Measurements from ENCODE around the gene KPNB1.

KPNB1 gene

DNA sequence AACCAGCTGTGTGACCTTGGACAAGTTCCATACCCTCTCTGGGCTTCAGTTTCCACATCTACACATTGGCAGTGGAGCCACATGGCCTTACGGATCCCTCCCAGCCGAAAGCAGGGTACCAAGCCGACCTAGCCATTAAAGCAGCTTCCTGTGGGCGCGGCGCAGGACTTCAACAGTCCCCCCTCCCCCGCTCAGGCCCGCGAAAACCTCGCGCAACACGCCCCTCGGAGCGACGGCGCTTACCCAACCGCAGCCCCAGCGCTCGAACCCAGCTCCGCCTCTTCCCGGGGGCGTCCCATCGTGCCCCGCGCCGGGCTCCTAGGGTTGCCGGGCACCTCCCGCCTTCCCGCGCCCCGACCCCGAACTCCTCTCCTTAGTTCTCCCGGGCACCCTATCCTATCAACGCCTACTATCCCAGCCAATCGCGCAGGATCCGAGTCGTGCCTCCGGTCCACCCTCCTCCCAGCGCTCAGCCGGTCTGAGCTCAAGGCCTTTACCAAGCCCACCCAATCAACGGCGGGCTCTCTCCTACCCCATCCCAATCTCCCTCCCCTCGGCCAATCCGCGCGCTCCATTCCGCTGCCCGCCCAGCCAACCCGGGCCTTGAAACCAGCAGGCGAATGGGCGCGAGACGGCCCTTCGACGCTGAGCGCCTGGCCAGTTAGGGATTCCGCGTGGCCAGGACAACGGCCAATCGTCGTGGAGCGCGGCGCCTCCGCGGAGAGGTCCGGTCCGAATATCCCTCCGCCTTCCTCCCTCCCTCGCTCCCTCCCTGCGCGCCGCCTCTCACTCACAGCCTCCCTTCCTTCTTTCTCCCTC lies at the start of gene KPNB1:
Gene KPNB1, plus strand, starts transcription at position 767 of the 819 bp plus-strand sequence. CDS start 326 bp downstream, outside the sequence.
- peak; percentile 87 for DNase-seq (ENCODE audit: low read depth)

DNA sequence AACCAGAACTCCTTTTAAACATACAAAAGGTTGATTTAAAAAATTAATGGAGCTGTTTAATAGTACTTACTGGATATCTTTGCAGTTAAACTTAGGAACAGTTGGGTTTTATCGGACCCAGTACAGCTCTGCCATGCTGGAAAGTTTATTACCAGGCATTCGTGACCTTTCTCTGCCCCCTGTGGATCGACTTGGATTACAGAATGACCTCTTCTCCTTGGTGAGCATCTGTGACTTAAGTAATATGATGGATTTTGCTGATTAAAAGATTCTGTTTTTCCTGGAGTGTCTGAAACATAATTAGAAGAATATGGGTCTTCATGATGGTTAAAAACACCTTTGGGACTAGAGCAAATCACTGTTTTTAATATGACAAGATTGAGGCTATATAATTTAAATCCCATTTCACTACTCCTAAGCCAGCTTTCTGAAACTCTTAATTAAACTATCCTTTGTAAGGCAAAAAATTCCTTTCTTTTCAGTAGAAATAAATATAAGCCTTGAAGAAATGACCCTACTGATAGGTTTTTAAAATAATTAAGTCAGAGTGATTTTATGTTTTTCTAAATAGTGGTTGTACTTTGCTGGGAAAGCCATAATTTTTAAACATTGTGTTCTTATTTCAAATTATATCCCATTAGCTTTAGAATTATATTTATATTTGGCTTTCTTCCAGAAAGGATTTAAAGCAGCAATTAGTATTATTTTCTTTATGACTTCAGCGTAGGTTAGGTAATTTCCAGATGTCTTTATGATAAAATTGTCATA lies 45.7 kb upstream of the KPNB1 start:
- no peak for DNase-seq (ENCODE audit: low read depth)

DNA sequence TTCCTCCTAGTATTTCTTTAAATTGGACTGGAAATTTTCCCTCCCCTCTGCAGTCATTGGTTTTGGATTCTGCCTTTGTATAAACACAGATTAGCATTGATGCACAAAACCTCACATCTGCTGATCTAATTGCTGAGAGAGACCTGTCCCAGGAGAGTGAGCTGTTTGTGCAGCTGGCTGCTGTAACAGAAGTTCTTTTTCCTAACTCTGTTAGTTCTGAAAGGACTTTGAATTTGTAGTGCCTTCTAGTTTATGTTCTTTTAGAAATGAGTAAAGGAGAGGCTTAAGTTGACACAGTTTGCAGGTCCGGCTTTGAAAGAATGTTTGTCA lies 45.2 kb upstream of the KPNB1 start:
- no peak for DNase-seq (ENCODE audit: low read depth)

DNA sequence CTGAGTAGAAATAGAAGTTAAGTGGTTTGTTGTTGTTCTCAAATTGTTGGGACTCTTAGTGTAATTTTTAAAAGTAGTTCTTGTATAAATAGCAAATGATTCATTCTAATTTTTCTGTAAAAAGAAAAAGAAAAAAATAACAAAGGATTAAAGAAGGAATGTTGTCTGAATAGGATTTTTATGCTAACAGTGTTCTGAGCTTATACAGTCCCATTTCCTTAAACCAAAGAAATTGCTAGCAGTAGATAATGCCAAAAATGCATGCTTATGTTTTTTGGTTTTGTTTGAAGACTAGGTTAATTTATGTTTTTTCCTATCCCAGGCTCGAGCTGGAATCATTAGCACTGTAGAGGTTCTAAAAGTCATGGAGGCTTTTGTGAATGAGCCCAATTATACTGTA lies 44.7 kb upstream of the KPNB1 start:
- DNase-seq (ENCODE audit: low read depth), result no peak

DNA sequence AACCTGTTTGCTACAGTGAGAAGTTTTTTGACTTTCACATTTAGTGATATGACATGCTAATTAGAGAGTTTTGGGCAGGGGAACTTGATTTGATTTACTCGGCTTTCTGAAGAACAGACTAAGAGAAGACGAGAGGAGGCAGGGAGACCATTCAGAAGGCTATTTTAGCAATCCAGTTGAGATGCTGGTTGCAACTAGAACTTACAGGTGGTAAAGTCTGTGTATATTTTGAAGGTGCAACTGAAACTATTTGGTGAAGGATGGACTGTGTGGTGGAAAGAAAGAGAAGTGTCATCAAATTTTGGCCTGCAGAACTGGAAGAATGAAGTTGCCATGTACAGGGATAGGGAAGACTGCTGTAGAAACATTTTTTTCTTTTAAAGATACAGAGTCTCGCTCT lies 42.2 kb upstream of the KPNB1 start:
- no peak for DNase-seq (ENCODE audit: low read depth)

DNA sequence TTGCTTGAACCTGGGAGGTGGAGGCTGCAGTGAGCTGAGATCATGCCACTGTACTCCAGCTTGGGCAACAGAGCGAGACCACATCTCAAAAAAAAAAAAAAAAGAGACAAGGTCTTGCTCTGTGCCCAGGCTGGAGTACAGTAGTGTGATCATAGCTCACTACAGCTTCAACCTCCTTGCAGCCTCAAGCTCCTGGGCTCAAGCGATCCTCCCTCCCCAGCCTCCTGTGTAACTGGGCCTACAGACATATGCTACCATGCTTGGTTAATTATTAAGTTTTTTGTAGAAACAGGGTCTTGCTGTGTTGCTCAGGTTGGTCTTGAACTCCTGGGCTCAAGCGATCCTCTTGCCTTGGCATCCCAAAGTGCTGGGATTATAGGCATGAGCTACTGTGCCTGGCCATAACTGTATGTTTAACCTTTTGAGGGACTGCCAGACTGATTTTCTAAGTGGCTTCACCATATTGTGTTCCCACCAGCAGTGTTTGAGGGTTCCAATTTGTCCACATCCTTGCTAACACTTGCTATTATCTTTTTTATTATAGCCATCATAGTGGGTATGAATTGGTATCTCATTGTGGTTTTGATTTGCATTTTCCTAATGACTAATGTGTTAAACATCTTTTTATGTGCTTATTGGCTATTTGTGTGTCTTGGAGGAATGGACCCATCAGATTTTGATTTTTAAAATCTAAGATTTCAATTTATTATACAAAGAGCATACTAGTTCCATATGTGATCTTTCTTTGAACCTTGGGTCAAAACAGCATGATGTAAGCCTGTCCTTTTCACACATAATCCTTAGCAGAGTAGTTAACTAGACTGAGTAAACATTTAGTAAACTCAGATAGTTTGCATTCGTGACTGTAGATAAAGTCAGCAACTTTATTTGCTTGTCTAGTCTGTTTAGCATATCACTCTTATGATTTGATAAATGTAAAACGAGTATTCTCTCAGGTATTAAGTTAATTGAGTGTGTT lies 38.1 kb upstream of the KPNB1 start:
- DNase-seq (ENCODE audit: low read depth), result no peak

DNA sequence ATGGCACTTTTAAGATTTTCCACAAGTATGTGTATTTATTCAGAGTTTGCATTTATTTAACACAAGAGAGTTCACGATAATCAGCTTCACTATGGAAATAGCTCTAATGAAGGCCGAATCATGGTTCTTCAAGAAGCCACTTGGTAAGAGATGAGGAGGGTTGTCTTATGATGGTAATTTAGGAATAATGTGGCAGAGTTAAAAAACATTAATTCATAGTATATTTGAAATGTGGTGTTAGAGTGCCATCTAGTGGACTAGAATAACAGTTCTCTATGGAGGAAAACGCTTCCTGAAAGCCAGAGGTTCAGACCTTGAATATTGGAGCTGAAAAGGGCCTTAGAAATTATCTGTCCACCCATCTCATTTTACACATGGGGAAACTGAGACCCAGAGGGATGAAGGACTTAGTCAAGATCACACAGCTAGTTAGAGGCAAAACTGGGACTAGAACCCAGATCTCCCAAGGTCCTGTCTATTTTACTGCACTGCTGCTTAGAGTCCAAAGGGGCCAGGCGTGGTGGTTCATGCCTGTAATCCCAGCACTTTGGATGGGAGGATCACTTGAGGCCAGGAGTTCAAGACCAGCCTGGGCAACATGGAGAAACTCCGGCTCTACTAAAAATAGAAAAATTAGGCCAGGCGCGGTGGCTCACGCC lies 33.8 kb upstream of the KPNB1 start:
- no peak for DNase-seq (ENCODE audit: low read depth)

DNA sequence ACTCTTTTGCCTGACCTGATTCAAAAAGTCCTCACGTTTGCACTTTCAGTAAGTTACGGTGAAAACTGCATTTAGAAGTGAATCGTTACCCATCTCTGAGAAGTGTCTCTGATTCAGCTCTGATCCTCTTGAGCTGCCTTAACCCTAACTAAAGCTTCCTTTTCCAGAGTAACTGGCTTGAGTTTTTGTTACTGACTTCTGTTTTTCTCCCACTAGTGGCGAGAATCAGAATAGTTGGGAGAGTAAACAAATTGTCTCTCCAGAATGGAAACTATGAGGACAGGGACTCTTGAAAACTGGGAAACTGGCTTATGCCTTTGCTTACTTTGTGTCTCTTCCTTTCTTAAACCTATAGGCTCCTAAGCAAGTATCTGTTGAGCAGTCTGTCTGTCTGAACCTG lies 31.3 kb upstream of the KPNB1 start:
- no peak for DNase-seq (ENCODE audit: low read depth)

DNA sequence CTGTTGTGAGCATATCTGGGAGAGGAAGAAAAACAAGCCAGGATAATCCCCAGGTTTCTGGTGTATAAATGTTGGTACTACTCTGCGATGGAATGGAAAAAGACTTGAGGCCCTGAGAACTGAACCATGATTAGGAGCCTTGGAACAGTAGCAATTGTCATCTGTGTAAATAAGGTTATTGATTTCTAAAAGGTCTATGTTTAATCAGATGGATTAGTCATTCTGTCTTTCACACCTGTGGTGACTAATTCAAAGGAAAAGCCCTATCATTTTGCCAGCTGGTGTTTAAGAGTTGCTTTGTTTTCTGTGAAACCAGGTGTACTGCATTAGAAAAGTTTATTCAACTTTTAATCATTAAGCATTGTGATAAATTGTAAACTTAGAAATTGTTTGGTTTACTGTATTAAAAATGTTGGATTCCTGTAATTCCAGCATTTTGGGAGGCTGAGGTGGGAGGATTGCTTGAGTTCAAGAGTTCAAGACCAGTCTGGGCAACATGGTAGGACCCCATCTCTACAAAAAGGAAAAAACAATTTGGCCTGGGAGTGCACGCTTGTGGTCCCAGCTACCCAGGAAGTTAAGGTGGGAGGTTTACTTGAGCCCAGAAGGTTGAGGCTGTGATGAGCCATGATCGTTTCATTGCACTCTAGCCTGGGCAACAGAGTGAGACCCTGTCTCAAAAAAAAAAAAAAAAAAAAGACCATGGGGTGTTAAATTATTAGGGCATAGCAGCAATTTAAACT lies 29.0 kb upstream of the KPNB1 start:
- DNase-seq (ENCODE audit: low read depth), result no peak

DNA sequence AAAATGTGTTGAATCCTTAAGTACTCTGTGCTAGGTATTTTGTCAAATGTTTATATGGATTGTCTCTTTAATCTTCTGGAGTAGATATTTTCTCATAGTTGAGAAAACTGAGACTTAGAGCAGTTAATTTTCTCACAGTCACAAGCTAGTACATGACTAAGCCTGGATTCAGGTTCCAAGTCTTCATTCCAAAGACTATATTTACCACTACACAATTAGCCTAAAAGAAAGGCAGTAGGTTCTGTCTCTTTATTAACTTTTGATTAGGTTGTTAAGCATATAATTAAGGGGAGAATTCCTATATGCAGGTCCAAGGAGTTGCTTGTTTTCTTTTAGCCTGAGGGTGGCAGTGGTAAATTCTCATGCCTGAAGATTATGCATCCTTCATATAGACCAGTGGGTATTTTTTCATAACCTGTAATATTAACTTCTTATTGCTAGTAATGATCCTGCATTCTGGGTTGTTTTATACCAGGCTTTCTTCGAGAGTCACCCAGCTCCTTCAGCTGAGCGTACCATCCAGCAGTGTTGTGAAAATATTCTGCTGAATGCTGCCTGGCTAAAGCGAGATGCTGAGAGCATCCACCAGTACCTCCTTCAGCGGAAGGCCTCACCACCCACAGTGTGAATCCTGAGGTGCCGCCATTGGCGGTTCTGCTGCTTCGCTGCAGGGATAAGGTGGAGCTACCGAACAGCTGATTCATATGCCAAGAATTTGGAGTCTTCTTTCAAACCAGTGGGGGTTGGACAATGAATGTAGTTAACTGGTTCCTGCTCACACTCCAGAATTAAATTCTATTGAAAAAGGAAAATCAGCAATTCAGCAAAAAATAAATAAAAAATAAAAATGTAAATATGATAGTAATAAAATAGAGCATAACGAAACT lies 28.2 kb upstream of the KPNB1 start:
- DNase-seq (ENCODE audit: low read depth), result no peak

DNA sequence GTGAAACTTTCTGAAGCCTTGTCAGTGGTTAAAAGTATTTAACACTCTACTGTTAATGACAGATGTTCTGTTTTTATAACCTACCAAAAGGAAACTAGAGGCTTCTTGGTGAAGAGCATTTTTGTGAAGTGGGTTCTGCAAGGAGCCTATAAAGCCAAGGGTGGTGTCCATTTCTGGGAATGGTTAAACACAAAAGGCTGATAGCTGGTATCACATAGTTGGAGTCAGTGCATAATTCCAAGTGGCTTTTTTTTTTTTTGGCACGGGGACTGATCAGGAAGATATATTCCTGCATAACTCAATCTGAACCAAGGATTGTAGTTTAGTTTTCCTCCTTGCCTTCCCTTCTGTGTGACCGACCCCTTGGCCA lies 27.6 kb upstream of the KPNB1 start:
- DNase-seq (ENCODE audit: low read depth), result no peak

DNA sequence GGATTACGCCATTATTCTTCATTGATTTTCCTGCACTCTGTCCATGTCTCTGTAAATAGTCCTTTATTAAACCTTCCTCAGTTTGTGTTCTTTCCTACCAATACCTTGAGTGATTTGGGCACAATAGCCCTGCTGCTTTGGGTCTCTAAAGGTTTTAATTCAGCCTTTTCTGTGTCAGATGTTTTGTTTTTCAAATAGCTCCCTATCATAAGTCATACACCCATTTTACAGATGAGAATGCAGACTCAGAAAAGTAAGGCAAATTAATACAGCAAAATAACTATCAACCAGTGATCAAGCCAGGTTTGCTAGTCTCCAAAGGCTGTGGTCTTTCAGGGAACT lies 25.0 kb upstream of the KPNB1 start:
- no peak for DNase-seq (ENCODE audit: low read depth)

DNA sequence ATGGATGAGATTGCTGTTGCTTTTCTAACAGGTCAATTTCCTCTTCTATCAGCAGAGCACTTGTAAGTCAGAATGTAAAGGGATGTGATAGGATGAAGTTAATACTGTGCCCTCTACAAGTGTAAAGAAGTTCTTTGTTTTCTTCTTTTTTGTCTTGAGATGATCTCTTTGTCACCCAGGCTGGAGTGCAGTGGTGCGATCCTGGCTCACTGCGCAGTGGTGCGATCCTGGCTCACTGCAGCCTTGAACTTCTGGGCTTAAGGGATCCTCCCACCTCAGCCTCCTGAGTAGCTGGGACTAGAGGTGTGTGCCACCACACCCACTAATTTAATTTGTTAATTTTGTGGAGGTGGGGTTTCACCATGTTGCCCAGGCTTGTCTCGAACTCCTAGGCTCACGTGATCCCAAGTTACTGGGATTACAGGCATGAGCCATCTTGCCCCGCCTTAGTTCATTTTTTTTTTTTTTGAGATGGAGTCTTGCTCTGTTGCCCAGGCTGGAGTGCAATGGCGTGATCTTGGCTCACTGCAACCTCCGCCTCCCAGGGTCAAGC lies 21.6 kb upstream of the KPNB1 start:
- DNase-seq (ENCODE audit: low read depth), result no peak

DNA sequence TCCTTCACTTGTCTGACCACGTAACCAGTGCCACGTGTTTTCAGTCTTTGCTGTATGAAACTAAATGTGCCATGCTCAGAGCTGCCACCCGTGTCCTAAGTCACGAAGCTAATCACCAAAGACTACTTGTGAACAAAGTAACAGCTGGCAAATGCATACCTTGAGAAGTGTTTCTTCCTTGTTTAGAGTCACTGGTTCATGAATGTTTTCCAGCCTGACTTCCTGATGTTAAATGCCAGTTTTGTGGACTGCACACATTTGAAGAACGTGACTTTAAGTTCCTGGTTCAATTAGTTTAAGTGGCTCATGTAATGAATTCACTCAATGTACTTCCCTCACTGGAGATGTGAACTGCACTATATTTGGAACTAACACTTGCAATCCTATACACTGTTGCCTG lies 19.9 kb upstream of the KPNB1 start:
- no peak for DNase-seq (ENCODE audit: low read depth)

DNA sequence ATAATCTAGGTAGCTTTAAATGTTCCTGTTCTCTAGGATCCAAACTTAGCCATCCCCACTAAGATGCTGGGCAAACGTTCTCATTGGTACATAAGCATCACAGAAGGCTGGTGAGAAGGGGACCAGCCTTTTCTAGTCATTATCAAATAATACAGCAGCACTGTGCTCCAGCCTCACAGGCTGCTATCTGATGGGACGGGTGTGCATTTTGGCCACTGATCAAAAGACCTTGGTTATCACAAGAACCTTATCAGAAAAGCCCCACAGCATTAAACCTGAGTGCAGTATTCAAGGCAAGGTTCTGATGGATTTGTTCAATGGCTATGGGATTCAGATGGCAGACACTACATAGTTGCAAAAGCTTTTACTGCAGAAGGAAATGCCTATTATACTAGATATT lies 19.1 kb upstream of the KPNB1 start:
- no peak for DNase-seq (ENCODE audit: low read depth)

DNA sequence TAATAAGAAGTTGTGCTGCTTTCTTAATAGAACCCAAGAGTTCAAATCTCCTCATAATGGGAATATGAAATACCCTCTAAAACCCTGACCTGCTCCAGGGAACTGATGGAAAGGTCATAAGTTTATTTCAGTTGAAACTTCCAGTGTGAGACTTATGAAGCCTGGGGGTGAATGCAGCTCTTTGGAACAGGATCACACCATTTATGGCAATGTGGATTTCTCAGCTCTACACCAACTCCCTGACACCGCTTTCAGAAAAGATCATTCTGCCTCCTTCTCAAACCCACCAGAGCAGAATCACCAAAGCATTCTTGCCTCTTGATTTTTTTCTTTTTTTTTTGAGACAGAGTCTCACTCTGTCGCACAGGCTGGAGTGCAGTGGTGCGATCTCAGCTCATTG lies 16.7 kb upstream of the KPNB1 start:
- no peak for DNase-seq (ENCODE audit: low read depth)

DNA sequence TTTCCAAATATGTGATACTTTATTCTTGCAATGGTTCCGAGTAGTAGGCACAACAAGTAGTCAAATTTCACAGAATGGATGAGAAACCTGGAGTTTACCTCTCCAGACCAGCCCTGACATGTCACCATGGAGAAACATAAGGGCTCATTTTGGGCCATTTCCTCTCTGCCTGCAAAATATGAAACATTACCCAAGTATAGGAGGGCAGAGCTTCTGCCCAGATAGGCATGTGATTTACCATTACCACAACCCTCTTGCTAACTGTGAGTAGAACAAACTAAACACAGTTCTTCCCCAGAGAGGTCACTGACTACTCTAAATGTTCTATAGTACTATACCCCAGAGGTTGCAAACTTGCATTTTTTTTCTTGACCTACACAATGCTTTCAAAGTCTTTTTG lies 15.7 kb upstream of the KPNB1 start:
- no peak for DNase-seq (ENCODE audit: low read depth)

DNA sequence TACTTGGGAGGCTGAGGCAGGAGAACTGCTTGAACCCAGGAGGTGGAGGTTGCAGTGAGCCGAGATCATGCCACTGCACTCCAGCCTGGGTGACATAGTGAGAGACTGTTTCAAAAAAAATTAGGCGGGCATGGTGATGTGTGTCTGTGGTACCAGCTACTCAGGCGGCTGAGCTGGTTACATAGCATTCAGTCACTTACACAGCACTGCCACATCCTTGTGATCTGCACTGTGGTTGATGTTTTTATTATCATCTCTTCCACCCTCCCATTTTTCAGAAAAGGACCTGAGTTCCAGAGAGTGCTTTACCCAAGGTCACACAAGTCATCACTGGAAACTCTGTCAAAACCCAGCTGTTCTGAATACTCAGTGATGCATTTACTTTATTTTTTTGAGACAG lies 14.8 kb upstream of the KPNB1 start:
- DNase-seq (ENCODE audit: low read depth), result no peak

DNA sequence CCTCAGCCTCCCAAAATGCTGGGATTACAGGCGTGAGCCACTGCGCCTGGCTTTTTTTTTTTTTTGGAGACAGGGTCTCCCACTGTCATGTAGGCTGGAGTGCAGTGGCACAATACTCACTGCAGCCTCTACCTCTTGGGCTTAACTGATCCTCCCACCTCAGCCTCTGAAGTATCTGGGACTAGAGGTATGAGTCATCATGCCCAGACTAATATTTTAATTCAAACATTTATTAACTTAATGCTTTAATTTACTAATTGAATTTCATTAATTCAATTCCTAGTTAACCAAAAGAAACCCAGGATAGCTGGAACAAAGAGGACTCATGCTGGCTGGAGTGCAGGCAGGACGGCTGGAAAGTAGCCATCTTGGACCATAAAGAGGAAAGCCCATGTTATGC lies 14.0 kb upstream of the KPNB1 start:
- no peak for DNase-seq (ENCODE audit: low read depth)

Data from stimulated activated CD8-positive, alpha-beta memory T cell treated with anti-CD3 and anti-CD28 coated beads, Interleukin-15, amount 100 ng/mL, for 24 hours (primary cell).